GM19438 (cell line): ENCODE results near the gene OR1E2.
"Not testable (repeated sequence)": the region's sequence is repeated elsewhere in the genome, so short reads cannot be mapped to it uniquely, and the experiment has no call there.

Experiments used
- ATAC-seq: cut with Tn5 transposase; IDR thresholded peaks from one replicate; pipeline ENCODE4 v1.9.1; 2021; ENCODE audit warnings: low read depth; ENCODE audit not compliant: unreplicated experiment

OR1E2 gene

GRCh38 chr17:3433741-3434140, at the start of gene OR1E2:
TSS of gene OR1E2 (minus strand) at chr17:3433841. CDS start at chr17:3433841, 0 bp downstream.
- ATAC-seq, result no peak

- no peak for ATAC-seq
Measured at GRCh38 chr17:3482852-3483251, 49.2 kb upstream of the OR1E2 start.

- no peak for ATAC-seq
Measured at GRCh38 chr17:3479988-3480387, 46.3 kb upstream of the OR1E2 start.

GRCh38 chr17:3475812-3476610, 42.4 kb upstream of the OR1E2 start, which contains the start of gene ASPA:
TSS of gene ASPA (plus strand) at chr17:3475997. CDS start at chr17:3476160, 163 bp downstream.
- no peak for ATAC-seq

GRCh38 chr17:3475251-3475685, 41.6 kb upstream of the OR1E2 start:
- ATAC-seq, result no peak

- ATAC-seq, result no peak
Measured at GRCh38 chr17:3474212-3474611, 40.6 kb upstream of the OR1E2 start.

GRCh38 chr17:3472137-3472536, 38.5 kb upstream of the OR1E2 start:
- ATAC-seq, result no peak

- no peak for ATAC-seq
Measured at GRCh38 chr17:3471599-3471998, 38.0 kb upstream of the OR1E2 start, which contains the start of gene SPATA22. TSS of gene SPATA22 (minus strand) at chr17:3471819. CDS start at chr17:3469325, 2,494 bp downstream.

- no peak for ATAC-seq
Measured at GRCh38 chr17:3469529-3469928, 35.9 kb upstream of the OR1E2 start.

- ATAC-seq, result not testable (repeated sequence)
Measured at GRCh38 chr17:3466355-3466754, 32.7 kb upstream of the OR1E2 start.

GRCh38 chr17:3448059-3448665, 14.5 kb upstream of the OR1E2 start:
- no peak for ATAC-seq

GRCh38 chr17:3447625-3448024, 14.0 kb upstream of the OR1E2 start:
- no peak for ATAC-seq

GRCh38 chr17:3440451-3440850, 6.8 kb upstream of the OR1E2 start:
- ATAC-seq, result no peak

- ATAC-seq, result no peak
Measured at GRCh38 chr17:3438368-3438767, 4.7 kb upstream of the OR1E2 start.

GRCh38 chr17:3433215-3433614, 426 bp downstream of the OR1E2 start:
- not testable (repeated sequence) for ATAC-seq

- ATAC-seq, result no peak
Measured at GRCh38 chr17:3418222-3418621, 15.4 kb downstream of the OR1E2 start.

GRCh38 chr17:3415610-3416009, 18.0 kb downstream of the OR1E2 start:
- ATAC-seq, result no peak

GRCh38 chr17:3412216-3412615, 21.4 kb downstream of the OR1E2 start:
- not testable (repeated sequence) for ATAC-seq

GRCh38 chr17:3411070-3411469, 22.6 kb downstream of the OR1E2 start, which contains the start of gene OR3A3:
TSS of gene OR3A3 (plus strand) at chr17:3411370.
- no peak for ATAC-seq

GRCh38 chr17:3403856-3404255, 29.8 kb downstream of the OR1E2 start:
- not testable (repeated sequence) for ATAC-seq

- ATAC-seq, result no peak
Measured at GRCh38 chr17:3401786-3402185, 31.9 kb downstream of the OR1E2 start.

- ATAC-seq, result no peak
Measured at GRCh38 chr17:3400055-3400454, 33.6 kb downstream of the OR1E2 start.
